ENCODE results near the gene USP26. TPM values are rescaled to one million over a fixed set of nuclear protein-coding genes. Genes with fewer than 3 reads are reported as not detected.

Gene USP26
- total and polyA plus RNA-seq, 2 experiments from 2014 or later, result not detected

GRCh38 chrX:133007458-133007857, 89.5 kb downstream of the USP26 start (continued):
- TF ChIP-seq ZNF114 (CRISPR knock-in tag; IDR thresholded peaks at IDR 0.05), result no peak
- no peak for TF ChIP-seq NANOG (IDR thresholded peaks at IDR 0.05; ENCODE audit: borderline replicate concordance)
- no peak for TF ChIP-seq STAT1 (IDR thresholded peaks at IDR 0.05; ENCODE audit: unreplicated experiment)

- H3K4me1 Mint-ChIP-seq, result no peaks in the 10 kb centered on the region
- no peak overlapping the region for H3K4me3 Mint-ChIP-seq
- Histone ChIP-seq H4K20me1 (replicated peaks; ENCODE audit: insufficient read depth) (no peaks in the 10 kb centered on the region), H3K4me1 (ENCODE audit: insufficient read depth) (no peaks in the 10 kb centered on the region), H3K4me2 (no peak overlapping the region), H3K27ac (ENCODE audit: low read depth) (no peak overlapping the region), H2AFZ (no peak overlapping the region), H3K4me3 (no peak overlapping the region), H3K27me3 (ENCODE audit: insufficient read depth) (no peaks in the 10 kb centered on the region), H3K36me3 (ENCODE audit: insufficient read depth) (no peaks in the 10 kb centered on the region), H3K79me2 (replicated peaks; ENCODE audit: insufficient read depth) (no peaks in the 10 kb centered on the region), H3K9me2 (ENCODE audit: insufficient read depth) (no peaks in the 10 kb centered on the region), H3F3A (replicated peaks; ENCODE audit: low read depth) (no peaks in the 10 kb centered on the region)
- no peaks in the 10 kb centered on the region for H3K27me3 Mint-ChIP-seq (ENCODE audit: insufficient read depth, low read depth, poor library complexity)
- ATAC-seq (no peak), DNase-seq (ENCODE audit: low spot score) (no peak)
- H3K9me3 Mint-ChIP-seq, result peaks cover 20% of the 10 kb centered on the region
- no peak overlapping the region for H3K27ac Mint-ChIP-seq
- H3K36me3 Mint-ChIP-seq (ENCODE audit: low read depth), result peaks cover 3% of the 10 kb centered on the region; the same call in 1 of the 3 replicates
- TF ChIP-seq ZNF331 (CRISPR knock-in tag; IDR thresholded peaks at IDR 0.05; ENCODE audit: low read depth) (no peak), EZH2phosphoT487 (IDR thresholded peaks at IDR 0.05; ENCODE audit: unreplicated experiment) (no peak), POLR2AphosphoS5 (IDR thresholded peaks at IDR 0.05; ENCODE audit: low read depth) (no peak), CREB1 (CRISPR knock-in tag; IDR thresholded peaks at IDR 0.05; ENCODE audit: low read depth) (no peak), NANOG (IDR thresholded peaks at IDR 0.05; ENCODE audit: borderline replicate concordance) (no peak), ZNF462 (CRISPR knock-in tag; IDR thresholded peaks at IDR 0.05) (no peak), STAT1 (IDR thresholded peaks at IDR 0.05; ENCODE audit: unreplicated experiment) (no peak), REST (IDR thresholded peaks at IDR 0.05; ENCODE audit: unreplicated experiment) (no peak), ETS1 (IDR thresholded peaks at IDR 0.05) (no peak)
These were observed 91.3 kb downstream of the USP26 start for GRCh38 chrX:133005616-133006015.

Data from GM23338 (cell line).